Left renal pelvis (tissue), 4 donors: ENCODE data around the gene CHD6. TPM values are rescaled to one million over a fixed set of nuclear protein-coding genes. Genes with fewer than 3 reads are reported as not detected.
A peak's percentile ranks its signal among the peaks of the same experiment; 100 is the strongest.

Experiments
- DNase-seq, 4 donors: peaks; one replicate each; pipeline ENCODE4 v3.0.0-alpha.2; 2013; ENCODE audit warnings: low read depth in 4 of 4, low spot score in 3 of 4
- polyA plus RNA-seq, 4 donors: library from polyadenylated mRNA; unstranded; fragments of 120-200 nt; gene quantifications; one replicate each; pipeline ENCODE4 v1.2.1, GENCODE V29; 2013; ENCODE audit not compliant: insufficient read length in 4 of 4

The CHD6 gene
- polyA plus RNA-seq, 4 donors = 41.3 to 53.4 (median 52.0) TPM

DNA sequence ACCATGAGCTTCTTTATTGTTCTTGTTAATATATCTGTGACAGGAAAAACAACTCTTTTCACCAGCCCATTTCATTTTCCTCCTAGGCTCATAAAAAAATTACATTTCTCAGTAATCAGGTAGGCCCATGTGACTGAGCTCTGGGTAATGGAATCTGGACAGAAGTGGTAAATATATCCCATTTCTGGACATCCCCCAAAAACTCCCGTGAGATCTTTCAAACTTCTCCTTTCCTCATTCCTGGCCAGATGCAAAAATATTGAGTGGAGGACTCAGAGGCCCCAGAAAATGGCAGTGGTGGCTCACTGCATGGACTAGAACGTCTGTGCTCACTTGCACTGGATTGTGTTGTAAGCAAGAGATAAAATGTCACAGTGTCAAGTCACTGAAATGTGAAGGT lies 3.8 kb upstream of the CHD6 start:
- DNase-seq = no peak

- DNase-seq = no peak
Measured at GRCh38 chr20:41621421-41621820, 3.2 kb upstream of the CHD6 start.

DNA sequence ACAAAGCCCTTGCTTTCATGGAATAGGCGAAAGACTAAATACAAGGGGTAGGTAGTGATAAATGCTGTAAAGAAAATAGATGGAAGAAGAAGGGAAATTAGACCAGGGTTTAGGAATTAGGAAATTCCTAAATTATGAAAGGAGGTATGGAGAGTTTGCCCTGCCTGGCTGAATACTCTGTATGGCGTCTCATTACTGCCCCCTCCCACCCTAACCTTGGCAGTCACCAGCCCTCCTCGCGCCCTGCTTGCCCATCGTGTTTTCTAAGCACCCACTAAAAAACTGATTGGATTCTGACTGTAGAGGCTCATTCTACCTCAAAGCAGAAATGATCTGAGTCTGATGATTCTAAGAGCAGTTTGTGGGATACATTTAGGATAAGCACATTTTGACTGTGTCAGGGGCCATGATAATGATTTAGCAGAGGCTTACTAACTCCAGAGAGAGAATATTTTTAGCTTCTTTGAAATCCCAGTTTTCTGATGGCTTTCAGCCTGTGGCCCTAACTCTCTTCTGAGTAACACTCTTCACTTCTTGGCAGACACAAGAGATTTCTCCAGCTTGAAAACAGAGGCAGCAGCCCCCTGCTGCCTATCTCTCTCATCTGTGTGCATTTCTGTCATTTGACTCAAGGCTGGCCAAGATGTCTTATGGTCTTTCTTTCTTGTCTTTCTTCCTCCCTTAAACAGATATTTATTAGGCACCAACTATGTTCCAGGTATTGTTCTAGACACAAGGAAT lies 1.4 kb upstream of the CHD6 start:
- peak in 2 of 4 donors; percentile 2 to 6 for DNase-seq

- peak in 1 of 4 donors; percentile 5 for DNase-seq
Measured at GRCh38 chr20:41618807-41619311, 682 bp upstream of the CHD6 start.

DNA sequence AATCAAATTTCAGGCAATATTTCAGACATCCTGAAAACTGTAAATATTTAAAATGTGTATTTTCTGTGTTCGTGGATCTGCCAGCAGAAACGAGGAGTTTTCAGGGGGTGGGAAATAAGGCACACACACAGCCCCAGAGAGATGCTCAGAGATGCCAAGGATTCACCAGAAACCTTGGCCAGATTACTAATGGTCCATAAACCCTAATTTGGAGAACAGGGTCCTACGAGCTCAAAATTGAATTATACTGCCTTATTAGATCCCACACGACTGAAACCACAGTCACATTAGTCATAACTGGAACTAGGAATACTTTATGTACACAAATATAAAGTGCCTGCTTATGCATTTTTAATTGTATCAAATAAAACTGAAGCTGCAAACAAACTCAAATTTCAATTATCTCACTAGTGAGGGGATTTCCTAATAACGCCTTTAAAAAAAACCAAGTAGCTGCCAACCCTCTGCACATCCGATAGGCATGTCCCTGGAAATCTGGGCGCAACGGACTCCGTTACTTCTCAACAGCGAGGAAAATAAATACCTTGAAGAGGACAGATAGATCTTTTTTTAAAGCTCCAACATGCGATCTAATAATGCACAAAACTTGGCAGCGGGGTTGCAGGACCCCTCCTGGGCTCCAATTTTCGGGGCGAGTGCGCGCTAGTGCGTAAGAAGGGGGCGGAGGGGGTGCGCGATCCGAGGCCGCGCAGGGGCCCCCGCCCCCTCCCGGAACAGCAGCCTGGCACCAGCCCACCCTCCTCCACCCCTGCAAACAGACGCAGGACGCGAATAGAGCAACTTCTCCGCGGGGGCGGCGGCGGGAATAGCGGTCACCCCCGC lies 897 bp downstream of the CHD6 start:
- DNase-seq = peak in 1 of 4 donors; percentile 8

- DNase-seq = no peak
Measured at GRCh38 chr20:41616228-41616627, 1.9 kb downstream of the CHD6 start.

- no peak for DNase-seq
Measured at GRCh38 chr20:41615676-41616075, 2.5 kb downstream of the CHD6 start.

- DNase-seq = no peak
Measured at GRCh38 chr20:41615110-41615509, 3.1 kb downstream of the CHD6 start.

DNA sequence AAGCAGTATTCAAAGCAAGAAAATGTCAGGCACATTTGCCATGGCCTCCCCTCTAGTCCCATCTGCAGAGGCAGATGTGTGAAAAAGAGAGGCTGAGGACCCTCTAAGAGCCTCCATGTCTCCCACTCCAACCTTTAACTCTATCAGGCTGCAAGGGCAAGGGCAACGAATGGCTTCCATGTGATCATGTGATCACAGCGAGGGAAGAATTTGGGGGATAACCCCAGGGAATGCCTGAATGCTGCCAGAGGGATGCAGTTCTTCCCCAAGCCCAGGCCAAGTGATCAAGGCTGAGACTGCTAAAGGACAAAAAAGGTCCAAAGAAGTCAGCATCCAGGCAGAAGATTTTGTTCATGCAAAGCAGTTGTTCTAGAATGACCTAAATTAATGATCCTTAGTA lies 4.9 kb downstream of the CHD6 start:
- DNase-seq = no peak

DNA sequence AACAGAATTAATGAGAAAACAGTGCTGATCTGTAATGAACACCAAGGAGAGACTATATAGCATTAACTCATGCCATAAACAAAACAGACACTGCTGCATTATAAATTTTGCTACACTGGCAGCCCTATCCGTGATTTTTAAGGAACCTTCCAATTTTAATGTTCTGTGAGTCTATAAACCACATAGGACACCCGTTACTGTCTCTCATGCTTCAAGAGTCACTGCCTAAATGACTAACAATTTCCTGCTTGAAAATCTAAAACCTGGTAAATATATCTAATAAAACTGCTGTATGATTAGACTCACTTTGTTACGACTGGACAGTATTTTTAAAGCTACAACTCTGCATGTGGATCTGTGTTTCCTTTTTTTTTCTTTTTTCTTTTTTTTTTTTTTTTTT lies 8.7 kb downstream of the CHD6 start:
- no peak for DNase-seq

GRCh38 chr20:41608606-41609005 lies 9.6 kb downstream of the CHD6 start:
- no peak for DNase-seq

DNA sequence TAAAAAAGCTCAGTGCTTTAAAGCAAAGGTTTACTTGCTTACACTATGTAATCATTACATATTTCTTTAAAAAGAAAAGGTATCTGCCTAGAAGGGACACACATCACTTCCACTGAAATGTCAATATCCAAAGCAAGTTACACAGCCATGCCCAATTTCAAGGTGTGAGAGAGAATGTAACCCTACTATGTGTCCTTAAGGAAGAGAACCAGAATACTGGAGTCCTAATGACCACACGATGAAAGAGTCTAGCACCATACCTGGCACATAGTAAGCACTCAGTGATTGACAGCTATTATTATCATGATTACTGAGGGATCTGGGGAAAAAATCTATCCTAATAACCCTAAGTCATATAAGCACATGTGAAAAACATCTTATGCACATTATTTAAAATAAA lies 10.4 kb downstream of the CHD6 start:
- no peak for DNase-seq

DNA sequence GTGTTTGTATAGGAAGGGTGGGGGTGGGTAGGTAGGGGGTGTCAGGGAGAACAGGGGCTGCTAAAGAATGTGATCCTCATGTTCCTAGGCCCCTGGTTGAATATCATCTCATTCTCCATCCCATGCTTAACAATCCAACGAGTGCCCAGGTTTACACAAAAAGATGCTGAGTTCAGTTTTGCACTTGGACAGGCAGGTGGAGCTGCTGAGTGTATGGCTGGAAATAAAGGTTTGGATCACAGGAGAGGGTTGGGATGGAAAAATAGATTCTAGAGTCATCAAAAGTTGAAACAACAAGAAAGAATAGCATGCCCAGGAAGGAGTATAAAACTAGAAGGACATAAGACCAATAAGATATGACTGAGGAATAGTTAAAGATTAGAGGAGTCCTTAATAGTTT lies 14.2 kb downstream of the CHD6 start:
- DNase-seq = no peak

DNA sequence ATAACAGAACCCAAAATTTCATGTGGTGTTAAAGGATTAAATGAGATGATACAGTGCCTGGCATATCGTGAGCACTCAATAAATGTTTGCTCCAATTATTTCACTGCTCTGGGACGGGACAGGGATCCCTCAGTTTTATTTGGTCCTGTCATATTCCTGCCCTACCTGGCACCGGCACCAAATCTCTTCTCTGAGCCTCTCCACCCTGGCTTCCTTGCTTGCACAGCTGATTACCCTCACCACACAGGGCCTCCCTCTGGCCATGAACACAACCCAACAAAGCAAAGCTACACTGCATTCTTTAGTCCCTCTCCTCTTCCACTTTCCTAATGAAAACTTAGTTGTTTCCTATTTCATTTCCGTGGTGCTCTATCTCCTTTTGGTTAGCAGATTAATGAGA lies 16.4 kb downstream of the CHD6 start:
- no peak for DNase-seq

DNA sequence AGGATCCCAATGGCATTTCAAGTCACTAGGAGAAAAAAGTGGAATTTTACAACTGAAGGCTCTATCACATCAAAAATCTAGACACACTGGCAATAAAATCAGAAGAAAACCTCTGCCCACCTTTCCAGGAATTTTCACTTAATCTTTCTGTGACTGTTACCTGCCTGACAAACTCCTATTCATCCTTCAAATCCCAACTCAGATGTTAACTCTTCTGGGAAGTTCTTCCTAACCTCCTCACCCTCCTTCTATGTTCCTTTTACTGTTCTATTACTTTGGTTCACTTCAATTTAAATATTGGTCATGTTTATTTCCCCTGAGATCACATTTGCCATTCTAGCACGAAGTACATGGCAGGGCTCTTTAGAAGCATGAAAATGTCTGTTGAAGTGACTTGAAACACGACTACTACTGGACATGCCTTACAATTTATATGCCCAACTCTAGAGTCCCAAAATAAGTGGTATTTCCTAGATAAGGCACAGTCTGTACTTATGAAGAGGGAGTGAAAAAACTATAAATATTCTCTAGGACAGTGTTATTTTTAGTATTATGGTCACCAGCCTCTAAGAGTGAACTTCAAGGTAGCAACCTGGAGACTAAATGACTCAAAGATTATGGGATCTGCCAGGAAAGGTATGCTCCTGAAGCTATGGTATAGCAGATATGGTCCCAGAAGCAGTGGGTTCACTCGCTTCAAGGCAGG lies 17.1 kb downstream of the CHD6 start:
- DNase-seq = no peak

GRCh38 chr20:41599699-41600104 lies 18.5 kb downstream of the CHD6 start:
- no peak for DNase-seq

- DNase-seq = no peak
Measured at GRCh38 chr20:41598719-41599118, 19.5 kb downstream of the CHD6 start.

DNA sequence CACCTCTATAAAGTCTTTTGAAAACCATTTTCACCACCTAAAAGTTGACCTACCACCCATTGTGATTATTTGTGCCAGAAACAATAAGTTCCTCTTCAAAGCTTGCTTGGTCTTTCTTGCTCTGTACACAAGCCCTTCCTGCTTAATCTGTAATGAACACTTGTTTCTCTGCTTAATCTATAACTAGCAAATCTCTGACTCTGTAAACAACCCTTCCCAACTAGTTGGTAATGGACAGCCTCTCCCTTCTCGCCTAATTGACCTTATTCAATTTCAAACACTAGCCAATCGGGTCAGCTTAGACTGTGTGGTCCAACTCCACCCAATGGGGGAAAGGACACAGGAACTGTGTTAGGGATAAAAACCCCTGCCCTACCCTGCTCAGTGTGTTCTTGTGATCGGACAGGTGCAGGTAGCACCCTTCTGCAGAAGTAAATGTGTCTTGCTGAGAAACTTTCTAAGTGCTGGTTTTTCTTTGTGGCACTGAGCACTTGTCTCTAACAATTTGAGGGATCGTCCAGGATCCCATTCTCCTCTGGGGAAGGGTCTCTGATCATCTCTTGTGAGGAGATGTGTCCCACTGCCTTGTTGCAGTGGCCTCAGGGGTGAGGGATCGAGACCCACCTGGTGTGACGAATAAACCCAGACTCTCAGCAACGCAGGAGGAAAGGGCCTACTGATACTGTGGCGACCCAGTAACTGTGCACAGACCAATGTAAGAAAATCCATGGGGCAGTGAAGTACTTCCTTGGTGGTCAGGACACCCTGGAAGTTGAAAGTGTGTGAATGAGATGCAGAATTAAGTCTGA lies 23.5 kb downstream of the CHD6 start:
- DNase-seq = no peak

GRCh38 chr20:41592516-41593216 lies 25.5 kb downstream of the CHD6 start:
- no peak for DNase-seq

GRCh38 chr20:41587956-41588355 lies 30.2 kb downstream of the CHD6 start:
- DNase-seq = no peak
